Common myeloid progenitor, CD34-positive (primary cell): ENCODE data around the gene GPC5.

Experiments
- CTCF ChIA-PET: fragments of 350-600 bp; sonication (Branson Sonifier 250); formaldehyde crosslinking; loops from one replicate; lab custom pipeline; 2021; ENCODE audit warnings: antibody characterized with exemption; lab: Charles Lee
- POLR2A ChIA-PET: fragments of 350-600 bp; sonication (Branson Sonifier 250); formaldehyde crosslinking; loops from one replicate; lab custom pipeline; 2021; ENCODE audit warnings: antibody characterized with exemption; lab: Charles Lee
- DNase-seq, 3 donors: peaks; one replicate each; pipeline versions ENCODE4 v3.0.0 to v3.0.0-alpha.2; 2013
- H3K27ac ChIP-seq, 2 experiments: 1 replicate in 1 of 2; 2 replicates in 1 of 2; pipeline ENCODE4 v1.7.0; 2013; ENCODE audit warnings: inconsistent platforms in 2 of 2, low read length in 2 of 2, mild to moderate bottlenecking in 2 of 2, low read depth in 1 of 2, moderate library complexity in 1 of 2; ENCODE audit not compliant: severe bottlenecking in 2 of 2, insufficient read depth in 1 of 2, poor library complexity in 1 of 2
- H3K27me3 ChIP-seq, 5 experiments: replicated peaks in 2 of 5; 1 replicate in 3 of 5; 2 replicates in 2 of 5; pipeline versions ENCODE4 v1.6.1 to v1.7.0; 2013; ENCODE audit warnings: low read length in 4 of 5, mild to moderate bottlenecking in 2 of 5, moderate library complexity in 2 of 5, inconsistent platforms in 1 of 5; ENCODE audit not compliant: insufficient read depth in 5 of 5, control insufficient read depth in 4 of 5
- H3K36me3 ChIP-seq, 4 experiments: 1 replicate in 2 of 4; 2 replicates in 2 of 4; pipeline versions ENCODE4 v1.6.1 to v1.7.0; 2013; ENCODE audit warnings: low read length in 3 of 4, control low read depth in 1 of 4, mild to moderate bottlenecking in 1 of 4; ENCODE audit not compliant: control insufficient read depth in 4 of 4, insufficient read depth in 4 of 4
- H3K4me1 ChIP-seq, 4 experiments: 1 replicate in 3 of 4; 2 replicates in 1 of 4; pipeline versions ENCODE4 v1.6.1 to v1.7.1; 2013; ENCODE audit warnings: low read length in 3 of 4, mild to moderate bottlenecking in 3 of 4, control low read depth in 1 of 4, inconsistent platforms in 1 of 4, moderate library complexity in 1 of 4; ENCODE audit not compliant: control insufficient read depth in 4 of 4, insufficient read depth in 4 of 4; ENCODE audit errors: control extremely low read depth in 1 of 4
- H3K4me3 ChIP-seq, 7 experiments: 1 replicate in 4 of 7; 2 replicates in 3 of 7; pipeline versions ENCODE4 v1.5.1 to v1.7.0; 2013; ENCODE audit warnings: mild to moderate bottlenecking in 7 of 7, low read length in 6 of 7, moderate library complexity in 6 of 7, inconsistent platforms in 2 of 7, low read depth in 2 of 7, control low read depth in 1 of 7; ENCODE audit not compliant: insufficient read depth in 4 of 7, control insufficient read depth in 1 of 7; ENCODE audit errors: extremely low read depth in 1 of 7
- H3K9me3 ChIP-seq, 5 experiments: 1 replicate in 4 of 5; 2 replicates in 1 of 5; pipeline versions ENCODE4 v1.6.1 to v1.7.1; 2013; ENCODE audit warnings: low read length in 4 of 5, mild to moderate bottlenecking in 2 of 5, inconsistent platforms in 1 of 5, low read depth in 1 of 5, moderate library complexity in 1 of 5; ENCODE audit not compliant: control insufficient read depth in 4 of 5, insufficient read depth in 2 of 5; ENCODE audit errors: control extremely low read depth in 1 of 5
- WGBS: methylation state at CpG from one replicate; pipeline ENCODE4 v1.1.5; 2013; ENCODE audit not compliant: insufficient coverage; 5-methylcytosine and 5-hydroxymethylcytosine counted together

The GPC5 gene

GRCh38 chr13:91564396-91564795 lies 166.0 kb downstream of the GPC5 start:
- POLR2A ChIA-PET: no interaction called here
- WGBS: 100% methylated on average over 3 of the region's 4 CpGs
- no peaks in the 10 kb centered on the region for H3K4me1 ChIP-seq
- H3K36me3 ChIP-seq: no peaks in the 10 kb centered on the region
- no peak overlapping the region for H3K4me3 ChIP-seq
- H3K27ac ChIP-seq: no peak overlapping the region
- no peak for DNase-seq
- H3K27me3 ChIP-seq: no peaks in the 10 kb centered on the region
- CTCF ChIA-PET: no interaction called here
- no peaks in the 10 kb centered on the region for H3K9me3 ChIP-seq

GRCh38 chr13:91565296-91565695 lies 166.9 kb downstream of the GPC5 start:
- Histone ChIP-seq H3K4me3 (no peak overlapping the region), H3K9me3 (peaks cover 0 to 2% (median 0%) of the 10 kb centered on the region in 5 experiments), H3K27ac (no peak overlapping the region), H3K36me3 (no peaks in the 10 kb centered on the region), H3K27me3 (no peaks in the 10 kb centered on the region), H3K4me1 (no peaks in the 10 kb centered on the region)
- ChIA-PET POLR2A (no interaction called here), CTCF (no interaction called here)
- no peak for DNase-seq
- WGBS: 100% methylated on average over 1 of the region's 5 CpGs

GRCh38 chr13:91567485-91568207 lies 169.2 kb downstream of the GPC5 start:
- 100% methylated on average over 2 of the region's 5 CpGs for WGBS
- Histone ChIP-seq H3K9me3 (peaks cover 0 to 2% (median 0%) of the 10 kb centered on the region in 5 experiments), H3K27ac (no peak overlapping the region), H3K4me1 (no peaks in the 10 kb centered on the region), H3K36me3 (no peaks in the 10 kb centered on the region), H3K4me3 (no peak overlapping the region), H3K27me3 (no peaks in the 10 kb centered on the region)
- ChIA-PET POLR2A (no interaction called here), CTCF (no interaction called here)
- no peak for DNase-seq

- CTCF ChIA-PET: no interaction called here
- Histone ChIP-seq H3K4me3 (no peak overlapping the region), H3K4me1 (no peaks in the 10 kb centered on the region), H3K36me3 (no peaks in the 10 kb centered on the region), H3K9me3 (peaks cover 0 to 2% (median 0%) of the 10 kb centered on the region in 5 experiments), H3K27me3 (no peaks in the 10 kb centered on the region), H3K27ac (no peak overlapping the region)
- no CpG with 5 or more reads among the region's 5 CpGs for WGBS
- POLR2A ChIA-PET: no interaction called here
- no peak for DNase-seq
Observed at GRCh38 chr13:91571681-91572080, 173.3 kb downstream of the GPC5 start.

GRCh38 chr13:91572439-91572838 lies 174.0 kb downstream of the GPC5 start:
- no peaks in the 10 kb centered on the region for H3K27me3 ChIP-seq
- H3K27ac ChIP-seq: no peak overlapping the region
- peaks cover 0 to 2% (median 0%) of the 10 kb centered on the region in 4 experiments for H3K36me3 ChIP-seq
- WGBS: 100% methylated on average over 1 of the region's 1 CpG
- H3K4me1 ChIP-seq: no peaks in the 10 kb centered on the region
- ChIA-PET POLR2A (no interaction called here), CTCF (no interaction called here)
- no peak for DNase-seq
- no peak overlapping the region for H3K4me3 ChIP-seq
- peaks cover 0 to 2% (median 0%) of the 10 kb centered on the region in 5 experiments for H3K9me3 ChIP-seq

- no peak overlapping the region for H3K27ac ChIP-seq
- H3K36me3 ChIP-seq: peaks cover 0 to 2% (median 0%) of the 10 kb centered on the region in 4 experiments
- no peaks in the 10 kb centered on the region for H3K4me1 ChIP-seq
- POLR2A ChIA-PET: no interaction called here
- H3K4me3 ChIP-seq: no peak overlapping the region
- CTCF ChIA-PET: no interaction called here
- no peaks in the 10 kb centered on the region for H3K27me3 ChIP-seq
- WGBS: 93% methylated on average over 6 of the region's 9 CpGs
- peaks cover 0 to 6% (median 0%) of the 10 kb centered on the region in 5 experiments for H3K9me3 ChIP-seq
- DNase-seq: no peak
Observed at GRCh38 chr13:91572944-91573598, 174.7 kb downstream of the GPC5 start.

- peaks cover 0 to 6% (median 1%) of the 10 kb centered on the region in 5 experiments for H3K9me3 ChIP-seq
- no peaks in the 10 kb centered on the region for H3K4me1 ChIP-seq
- H3K4me3 ChIP-seq: no peak overlapping the region
- CTCF ChIA-PET: no interaction called here
- WGBS: 80% methylated on average over 1 of the region's 1 CpG
- no peak overlapping the region for H3K27ac ChIP-seq
- no peaks in the 10 kb centered on the region for H3K27me3 ChIP-seq
- POLR2A ChIA-PET: no interaction called here
- peaks cover 0 to 2% (median 0%) of the 10 kb centered on the region in 4 experiments for H3K36me3 ChIP-seq
- DNase-seq: no peak
Observed at GRCh38 chr13:91574766-91575165, 176.3 kb downstream of the GPC5 start.
